GM21390 (cell line): ENCODE data around the gene CCL14.
"Not testable (repeated sequence)": the region's sequence is repeated elsewhere in the genome, so short reads cannot be mapped to it uniquely, and the experiment has no call there.

Experiments
- ATAC-seq: cut with Tn5 transposase; IDR thresholded peaks from one replicate; pipeline ENCODE4 v1.9.1; 2021; ENCODE audit not compliant: unreplicated experiment

Gene CCL14

DNA sequence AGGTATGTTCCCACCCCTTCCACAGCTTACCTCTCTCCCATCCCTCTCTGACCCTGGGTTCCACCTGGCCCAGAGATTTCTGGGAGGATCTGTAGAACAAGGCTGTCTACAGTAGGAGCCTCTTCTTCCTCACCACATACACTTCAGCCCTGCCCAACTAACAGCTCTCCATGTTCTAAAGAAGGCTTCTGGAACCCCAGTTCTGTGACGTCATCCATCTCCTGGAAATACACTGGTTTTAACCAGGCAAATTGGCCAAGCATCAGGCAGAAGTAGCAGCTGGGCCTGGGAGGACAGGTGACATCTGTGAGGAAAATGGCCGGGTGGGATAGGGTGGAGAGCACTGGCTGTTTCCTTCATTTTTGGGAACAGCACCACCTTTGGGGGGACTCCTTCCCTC is 43.0 kb downstream of the CCL14 start, which contains the start of gene LYZL6:
LYZL6 (minus strand) TSS at position 177 of the 400 bp plus-strand sequence. CDS start 4,357 bp downstream, outside the sequence.
- ATAC-seq, result no peak

- ATAC-seq, result no peak
These were observed 43.8 kb downstream of the CCL14 start for GRCh38 chr17:35942588-35943186.

DNA sequence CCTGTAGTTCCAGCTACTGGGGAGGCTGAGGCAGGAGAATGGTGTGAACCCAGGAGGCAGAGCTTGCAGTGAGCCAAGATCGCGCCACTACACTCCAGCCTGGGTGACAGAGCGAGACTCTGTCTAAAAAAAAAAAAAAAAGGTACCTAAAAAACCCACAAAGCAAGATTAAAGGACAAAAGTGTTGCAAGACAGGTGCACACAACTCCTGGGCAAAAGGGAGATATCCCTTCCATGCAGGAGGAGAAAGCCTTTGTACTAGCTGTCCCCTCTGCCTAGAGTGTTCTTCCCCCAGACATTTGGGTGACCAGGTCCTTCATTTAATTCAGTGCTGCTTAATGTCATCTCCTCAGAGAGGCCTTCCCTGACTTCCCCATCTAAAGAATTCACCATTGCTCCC is 48.0 kb downstream of the CCL14 start:
- ATAC-seq, result not testable (repeated sequence)

GRCh38 chr17:35936063-35936462 is 50.5 kb downstream of the CCL14 start:
- no peak for ATAC-seq

- ATAC-seq, result no peak
These were observed 51.8 kb downstream of the CCL14 start for GRCh38 chr17:35934760-35935159.
